ENCODE results near the gene HERC4.

HERC4 gene

DNA sequence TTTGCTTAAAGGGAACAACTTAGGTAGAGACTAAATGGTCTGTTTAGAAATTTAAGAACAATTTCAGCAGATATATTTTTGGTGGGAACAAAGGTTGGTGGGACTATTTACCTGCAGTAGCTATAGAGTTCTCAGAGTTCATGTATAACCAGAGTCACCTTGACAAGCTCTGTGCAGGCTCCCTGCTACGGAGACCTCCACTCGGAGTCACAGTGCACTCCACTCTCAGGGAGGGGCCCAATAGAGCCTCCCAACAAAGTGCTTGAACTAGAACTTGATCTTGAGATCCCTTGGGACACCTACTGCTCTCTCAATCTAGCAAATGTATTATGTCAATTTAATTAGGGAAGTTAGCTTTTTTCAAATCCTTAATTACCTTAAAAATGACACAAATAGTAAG, 36.5 kb upstream of the HERC4 start:
- DNase-seq (ENCODE audit: low spot score) = no peak
- TF ChIP-seq, protein P1, sequence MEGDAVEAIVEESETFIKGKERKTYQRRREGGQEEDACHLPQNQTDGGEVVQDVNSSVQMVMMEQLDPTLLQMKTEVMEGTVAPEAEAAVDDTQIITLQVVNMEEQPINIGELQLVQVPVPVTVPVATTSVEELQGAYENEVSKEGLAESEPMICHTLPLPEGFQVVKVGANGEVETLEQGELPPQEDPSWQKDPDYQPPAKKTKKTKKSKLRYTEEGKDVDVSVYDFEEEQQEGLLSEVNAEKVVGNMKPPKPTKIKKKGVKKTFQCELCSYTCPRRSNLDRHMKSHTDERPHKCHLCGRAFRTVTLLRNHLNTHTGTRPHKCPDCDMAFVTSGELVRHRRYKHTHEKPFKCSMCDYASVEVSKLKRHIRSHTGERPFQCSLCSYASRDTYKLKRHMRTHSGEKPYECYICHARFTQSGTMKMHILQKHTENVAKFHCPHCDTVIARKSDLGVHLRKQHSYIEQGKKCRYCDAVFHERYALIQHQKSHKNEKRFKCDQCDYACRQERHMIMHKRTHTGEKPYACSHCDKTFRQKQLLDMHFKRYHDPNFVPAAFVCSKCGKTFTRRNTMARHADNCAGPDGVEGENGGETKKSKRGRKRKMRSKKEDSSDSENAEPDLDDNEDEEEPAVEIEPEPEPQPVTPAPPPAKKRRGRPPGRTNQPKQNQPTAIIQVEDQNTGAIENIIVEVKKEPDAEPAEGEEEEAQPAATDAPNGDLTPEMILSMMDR (IDR thresholded peaks at IDR 0.05) = no peak
- no peak overlapping the region for H3K4me3 ChIP-seq
- H3K27ac ChIP-seq = no peak overlapping the region

GRCh38 chr10:68110027-68110426, 34.9 kb upstream of the HERC4 start:
- TF ChIP-seq, protein P1 (IDR thresholded peaks at IDR 0.05) = no peak
- H3K27ac ChIP-seq = no peak overlapping the region
- H3K4me3 ChIP-seq = no peak overlapping the region
- DNase-seq (ENCODE audit: low spot score) = no peak

DNA sequence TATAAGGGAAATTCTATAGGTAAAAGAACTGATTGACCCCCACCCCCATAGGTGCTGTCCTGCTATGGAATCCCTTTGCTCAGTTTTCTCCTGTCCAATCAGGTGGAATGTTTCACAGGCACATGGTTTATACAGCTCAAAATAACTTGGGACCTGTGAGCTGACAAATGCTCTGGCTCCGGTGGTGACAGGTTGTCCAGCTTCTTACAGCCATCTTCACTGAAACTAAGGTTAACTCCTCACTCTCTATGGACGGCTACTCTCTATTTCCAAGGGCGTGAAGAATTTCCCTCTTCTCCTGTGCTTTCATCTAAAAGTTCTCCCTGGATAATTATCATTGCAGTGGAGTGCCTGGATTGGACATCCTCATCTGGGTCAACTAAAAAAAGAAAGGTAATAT, 34.2 kb upstream of the HERC4 start, which contains the start of gene MYPN:
MYPN (plus strand) TSS at position 158 of the 400 bp plus-strand sequence. CDS start 11,951 bp downstream, outside the sequence.
- no peak within 1 kb of the TSS for H3K4me3 ChIP-seq
- H3K27ac ChIP-seq = no peak within 1 kb of the TSS
- no peak for DNase-seq (ENCODE audit: low spot score)
- TF ChIP-seq, protein P1 (IDR thresholded peaks at IDR 0.05) = no peak

DNA sequence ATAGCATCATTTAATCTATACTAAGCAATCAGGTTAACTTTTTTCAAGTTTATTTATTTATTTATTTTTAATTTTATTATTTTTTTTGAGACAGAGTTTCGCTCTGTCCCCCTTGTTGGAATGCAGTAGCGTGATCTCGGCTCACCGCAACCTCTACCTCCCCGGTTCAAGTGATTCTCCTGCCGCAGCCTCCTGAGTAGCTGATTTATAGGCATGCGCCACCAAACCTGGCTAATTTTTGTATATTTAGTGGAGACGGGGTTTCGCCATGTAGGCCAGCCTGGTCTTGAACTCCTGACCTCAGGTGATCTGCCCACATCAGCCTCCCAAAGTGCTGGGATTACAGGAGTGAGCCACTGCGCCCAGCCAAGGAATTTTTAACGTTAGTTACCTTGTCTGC, 33.6 kb upstream of the HERC4 start:
- Histone ChIP-seq H3K27ac (no peak overlapping the region), H3K4me3 (no peak overlapping the region)
- TF ChIP-seq, protein P1 (IDR thresholded peaks at IDR 0.05) = no peak
- DNase-seq (ENCODE audit: low spot score) = no peak

- Histone ChIP-seq H3K4me3 (no peak overlapping the region), H3K27ac (no peak overlapping the region)
- DNase-seq (ENCODE audit: low spot score) = no peak
- TF ChIP-seq, protein P1 (IDR thresholded peaks at IDR 0.05) = no peak
These were observed 33.0 kb upstream of the HERC4 start for GRCh38 chr10:68108051-68108450.

- TF ChIP-seq, protein P1 (IDR thresholded peaks at IDR 0.05) = no peak
- Histone ChIP-seq H3K27ac (no peak overlapping the region), H3K4me3 (no peak overlapping the region)
These were observed 32.6 kb upstream of the HERC4 start for GRCh38 chr10:68107651-68108050.

GRCh38 chr10:68106656-68107055, 31.6 kb upstream of the HERC4 start:
- H3K4me3 ChIP-seq = no peak overlapping the region
- TF ChIP-seq, protein P1 (IDR thresholded peaks at IDR 0.05) = no peak
- no peak overlapping the region for H3K27ac ChIP-seq
- no peak for DNase-seq (ENCODE audit: low spot score)

More at GRCh38 chr10:68107651-68108050, 32.6 kb upstream of the HERC4 start:
- no peak for DNase-seq (ENCODE audit: low spot score)

All from coronary artery (tissue), 2 donors.